ENCODE data around the gene P4HA2. TPM values are rescaled to one million over a fixed set of nuclear protein-coding genes. Genes with fewer than 3 reads are reported as not detected.
A peak's percentile ranks its signal among the peaks of the same experiment; 100 is the strongest.

P4HA2 gene
- total RNA-seq, 2 donors from 2014 or later = 32.3 to 57.9 TPM

GRCh38 chr5:132198571-132198970, 29.1 kb downstream of the P4HA2 start:
- 88 to 96% methylated on average over 5 of the region's 5 CpGs for WGBS, 2 donors
- DNase-seq (no peak), ATAC-seq (no peak)
- H3K27ac ChIP-seq = no peak overlapping the region
- intact Hi-C loops (cut with DNase I) = no loop called here
- H3K27me3 ChIP-seq = no peaks in the 10 kb centered on the region
- H3K9me3 ChIP-seq = no peaks in the 10 kb centered on the region
- peaks cover 0 to 5% of the 10 kb centered on the region in 2 donors for H3K36me3 ChIP-seq (replicated peaks in 1 of 2; ENCODE audit: insufficient read depth in 1 of 2, low read depth in 2 of 2)
- H3K4me1 ChIP-seq = peaks cover 35% of the 10 kb centered on the region
- no peak overlapping the region for H3K4me3 ChIP-seq
- TF ChIP-seq, protein P1, sequence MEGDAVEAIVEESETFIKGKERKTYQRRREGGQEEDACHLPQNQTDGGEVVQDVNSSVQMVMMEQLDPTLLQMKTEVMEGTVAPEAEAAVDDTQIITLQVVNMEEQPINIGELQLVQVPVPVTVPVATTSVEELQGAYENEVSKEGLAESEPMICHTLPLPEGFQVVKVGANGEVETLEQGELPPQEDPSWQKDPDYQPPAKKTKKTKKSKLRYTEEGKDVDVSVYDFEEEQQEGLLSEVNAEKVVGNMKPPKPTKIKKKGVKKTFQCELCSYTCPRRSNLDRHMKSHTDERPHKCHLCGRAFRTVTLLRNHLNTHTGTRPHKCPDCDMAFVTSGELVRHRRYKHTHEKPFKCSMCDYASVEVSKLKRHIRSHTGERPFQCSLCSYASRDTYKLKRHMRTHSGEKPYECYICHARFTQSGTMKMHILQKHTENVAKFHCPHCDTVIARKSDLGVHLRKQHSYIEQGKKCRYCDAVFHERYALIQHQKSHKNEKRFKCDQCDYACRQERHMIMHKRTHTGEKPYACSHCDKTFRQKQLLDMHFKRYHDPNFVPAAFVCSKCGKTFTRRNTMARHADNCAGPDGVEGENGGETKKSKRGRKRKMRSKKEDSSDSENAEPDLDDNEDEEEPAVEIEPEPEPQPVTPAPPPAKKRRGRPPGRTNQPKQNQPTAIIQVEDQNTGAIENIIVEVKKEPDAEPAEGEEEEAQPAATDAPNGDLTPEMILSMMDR (IDR thresholded peaks at IDR 0.05) = no peak
- no peak for TF ChIP-seq POLR2A (IDR thresholded peaks at IDR 0.05)

DNA sequence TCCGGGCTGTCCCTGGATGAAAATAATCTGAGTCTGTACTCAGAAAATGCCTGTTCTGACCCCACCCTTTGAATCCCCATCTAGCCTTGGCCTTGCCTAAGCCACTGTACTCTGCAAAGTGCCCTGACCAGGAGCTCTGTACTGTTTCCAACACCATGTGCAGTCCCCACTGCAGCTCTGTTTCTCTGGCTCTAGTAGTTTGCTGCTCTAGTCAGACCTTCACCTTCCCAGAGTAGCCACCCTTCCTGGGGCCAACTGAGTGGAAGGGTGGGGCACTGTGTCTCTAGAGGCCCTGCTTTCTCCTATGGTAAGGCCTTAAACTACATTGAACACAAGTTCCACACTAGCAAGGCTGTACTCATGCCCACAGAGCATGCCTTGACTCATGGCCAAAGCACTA, 31.9 kb downstream of the P4HA2 start:
- 95% methylated on average over 1 of the region's 1 CpG; no CpG with 5 or more reads in 1 of the 2 donors for WGBS, 2 donors
- peaks cover 0 to 5% of the 10 kb centered on the region in 2 donors for H3K36me3 ChIP-seq (replicated peaks in 1 of 2; ENCODE audit: insufficient read depth in 1 of 2, low read depth in 2 of 2)
- H3K4me3 ChIP-seq = no peak overlapping the region
- intact Hi-C loops (cut with DNase I) = no loop called here
- no peak for TF ChIP-seq POLR2A (IDR thresholded peaks at IDR 0.05)
- TF ChIP-seq, protein P1 (IDR thresholded peaks at IDR 0.05) = no peak
- peaks cover 11% of the 10 kb centered on the region for H3K4me1 ChIP-seq
- no peaks in the 10 kb centered on the region for H3K27me3 ChIP-seq
- DNase-seq (no peak), ATAC-seq (no peak)
- no peaks in the 10 kb centered on the region for H3K9me3 ChIP-seq
- H3K27ac ChIP-seq = no peak overlapping the region

- peaks cover 11% of the 10 kb centered on the region for H3K4me1 ChIP-seq
- ATAC-seq (no peak), DNase-seq (no peak)
- H3K9me3 ChIP-seq = no peaks in the 10 kb centered on the region
- no peaks in the 10 kb centered on the region for H3K27me3 ChIP-seq
- H3K4me3 ChIP-seq = no peak overlapping the region
- 48 to 53% methylated on average over 2 of the region's 2 CpGs for WGBS, 2 donors
- H3K36me3 ChIP-seq (replicated peaks in 1 of 2; ENCODE audit: insufficient read depth in 1 of 2, low read depth in 2 of 2) = peaks cover 0 to 3% of the 10 kb centered on the region in 2 donors
- H3K27ac ChIP-seq = peak overlapping the region in 2 of 4 donors; percentile 11 to 13
- intact Hi-C loops (cut with DNase I) = no loop called here
- TF ChIP-seq, protein P1 (IDR thresholded peaks at IDR 0.05) = no peak
- TF ChIP-seq POLR2A (IDR thresholded peaks at IDR 0.05) = no peak
Observed at GRCh38 chr5:132193165-132193694, 34.4 kb downstream of the P4HA2 start.

- no peaks in the 10 kb centered on the region for H3K36me3 ChIP-seq (replicated peaks in 1 of 2; ENCODE audit: insufficient read depth in 1 of 2, low read depth in 2 of 2)
- ATAC-seq = peak; percentile 90
- H3K27ac ChIP-seq = no peak overlapping the region
- intact Hi-C loops (cut with DNase I) = no loop called here
- no peak overlapping the region for H3K4me3 ChIP-seq
- peak in 2 of 4 donors; percentile 27 to 56 for DNase-seq
- 11 to 12% methylated on average over 3 of the region's 3 CpGs for WGBS, 2 donors
- H3K4me1 ChIP-seq = peaks cover 11% of the 10 kb centered on the region
- H3K27me3 ChIP-seq = no peaks in the 10 kb centered on the region
- TF ChIP-seq, protein P1 (IDR thresholded peaks at IDR 0.05) = peak; percentile 49 to 79 (median 74)
- TF ChIP-seq POLR2A (IDR thresholded peaks at IDR 0.05) = no peak
- no peaks in the 10 kb centered on the region for H3K9me3 ChIP-seq
Observed at GRCh38 chr5:132190161-132190817, 37.4 kb downstream of the P4HA2 start.

DNA sequence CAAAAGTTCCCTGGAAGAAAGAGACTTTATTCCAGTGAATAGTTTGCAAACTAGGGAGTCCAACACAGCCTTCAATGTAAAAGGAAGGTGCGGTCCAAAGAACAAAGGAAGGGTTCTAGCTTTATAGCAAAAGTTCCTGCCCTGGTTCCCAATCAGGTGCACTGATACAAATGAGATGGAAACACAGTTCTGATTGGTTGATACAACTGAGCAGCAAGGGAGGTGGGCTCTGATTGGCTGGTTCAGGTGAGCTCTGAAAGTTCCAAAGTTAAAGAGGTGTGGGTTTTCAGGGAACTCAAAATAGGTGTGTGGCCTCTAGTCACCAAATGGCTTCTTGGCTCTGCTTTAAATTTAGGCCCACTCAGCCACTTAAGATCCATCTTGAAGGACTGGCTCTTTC, 43.1 kb downstream of the P4HA2 start:
- TF ChIP-seq POLR2A (IDR thresholded peaks at IDR 0.05) = no peak
- TF ChIP-seq, protein P1 (IDR thresholded peaks at IDR 0.05) = no peak
- Histone ChIP-seq H3K36me3 (replicated peaks in 1 of 2; ENCODE audit: insufficient read depth in 1 of 2, low read depth in 2 of 2) (no peaks in the 10 kb centered on the region), H3K27me3 (no peaks in the 10 kb centered on the region), H3K4me1 (peaks cover 5% of the 10 kb centered on the region), H3K4me3 (no peak overlapping the region), H3K27ac (no peak overlapping the region), H3K9me3 (no peaks in the 10 kb centered on the region)
- ATAC-seq (no peak), DNase-seq (peak in 1 of 4 donors; percentile 19)
- intact Hi-C loops (cut with DNase I) = no loop called here
- WGBS, 2 donors = 89% methylated on average over 1 of the region's 1 CpG

Measured in body of pancreas (tissue), 4 donors.